Stimulated activated CD4-positive, alpha-beta T cell treated with anti-CD3 and anti-CD28 coated beads, Interleukin-15, amount 100 ng/mL, for 1 hour (primary cell): Measurements from ENCODE around the gene SMIM36.
"Not testable (repeated sequence)": the region's sequence is repeated elsewhere in the genome, so short reads cannot be mapped to it uniquely, and the experiment has no call there.

Source experiments
- DNase-seq, 2 donors: peaks; one replicate each; pipeline ENCODE4 v3.0.0-alpha.2; 2020; ENCODE audit warnings: low read depth in 1 of 2, low spot score in 1 of 2

The SMIM36 gene

DNA sequence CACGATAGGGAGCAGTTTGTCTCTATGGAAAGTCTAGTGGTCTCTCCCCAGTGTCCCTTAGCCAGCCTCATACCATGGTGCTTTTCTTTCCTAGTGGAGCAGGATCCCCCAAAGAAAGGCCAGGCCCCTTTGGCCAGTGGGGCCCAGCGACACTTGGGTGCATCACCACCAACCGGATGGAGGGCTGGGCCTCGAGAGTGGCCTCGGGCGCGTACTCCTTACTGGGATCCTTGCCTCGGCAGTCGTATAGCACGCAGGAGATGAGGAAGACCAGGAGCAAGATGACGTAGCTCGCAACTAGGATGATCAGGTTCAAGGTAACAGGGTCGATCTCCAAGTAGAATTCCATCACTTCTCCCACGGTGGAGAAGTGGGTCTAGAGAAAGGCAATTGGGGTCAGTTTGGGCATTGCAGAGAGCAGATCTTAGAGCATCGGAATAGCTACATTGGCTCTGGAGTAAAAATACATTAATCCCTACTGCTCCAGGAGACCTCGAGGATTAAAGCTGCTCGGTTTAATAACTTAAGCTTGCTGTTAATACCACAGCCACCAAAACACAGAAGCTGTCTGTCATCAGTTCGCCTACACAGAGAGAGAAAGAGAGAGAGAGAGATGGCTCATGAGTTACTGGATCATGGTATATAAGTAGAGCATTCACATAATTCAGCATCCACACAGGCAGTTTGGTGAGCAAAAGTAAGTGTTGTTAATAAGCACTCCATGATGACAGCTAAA lies at the start of gene SMIM36:
TSS of gene SMIM36 (minus strand) at position 467 of the 736 bp plus-strand sequence.
- DNase-seq: no peak

DNA sequence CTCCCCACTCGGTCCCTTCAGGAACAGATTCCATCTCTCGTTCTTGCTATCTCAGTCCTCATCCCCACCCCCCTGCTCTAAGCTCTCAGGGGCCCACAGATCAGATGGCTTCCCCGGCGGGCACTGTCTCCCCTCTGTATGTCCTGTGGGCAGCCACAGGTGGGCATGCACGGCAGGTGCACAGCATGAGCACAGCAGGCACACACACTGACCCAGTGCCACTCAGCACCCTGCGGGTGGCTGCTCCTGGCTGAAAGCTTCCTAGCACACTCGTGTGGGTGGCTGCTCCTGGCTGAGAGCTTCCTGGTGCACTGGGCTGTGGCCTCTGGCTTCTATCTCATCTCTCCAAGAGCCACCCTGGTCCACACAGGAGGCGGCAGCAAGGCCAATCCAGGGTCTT lies 44.5 kb upstream of the SMIM36 start:
- DNase-seq: no peak

DNA sequence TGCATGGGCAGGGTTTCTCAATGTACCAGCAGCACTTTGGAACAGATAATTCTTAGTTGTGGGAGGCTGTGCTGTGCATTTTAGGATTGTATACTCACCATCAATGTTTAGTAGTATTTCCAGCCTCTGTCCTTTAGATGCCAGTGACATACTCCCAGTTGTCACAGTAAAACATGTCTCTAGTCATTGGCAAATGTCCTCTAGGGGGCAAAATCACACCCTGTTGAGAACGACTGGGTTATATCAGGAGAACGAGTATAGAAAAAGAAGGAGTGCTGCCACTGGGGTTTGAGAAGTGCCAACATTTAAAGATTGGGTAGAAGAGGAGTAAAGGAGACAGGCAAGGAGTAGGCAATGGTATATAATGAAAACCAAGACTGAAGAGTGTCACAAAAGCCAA lies 37.9 kb upstream of the SMIM36 start:
- DNase-seq: no peak

DNA sequence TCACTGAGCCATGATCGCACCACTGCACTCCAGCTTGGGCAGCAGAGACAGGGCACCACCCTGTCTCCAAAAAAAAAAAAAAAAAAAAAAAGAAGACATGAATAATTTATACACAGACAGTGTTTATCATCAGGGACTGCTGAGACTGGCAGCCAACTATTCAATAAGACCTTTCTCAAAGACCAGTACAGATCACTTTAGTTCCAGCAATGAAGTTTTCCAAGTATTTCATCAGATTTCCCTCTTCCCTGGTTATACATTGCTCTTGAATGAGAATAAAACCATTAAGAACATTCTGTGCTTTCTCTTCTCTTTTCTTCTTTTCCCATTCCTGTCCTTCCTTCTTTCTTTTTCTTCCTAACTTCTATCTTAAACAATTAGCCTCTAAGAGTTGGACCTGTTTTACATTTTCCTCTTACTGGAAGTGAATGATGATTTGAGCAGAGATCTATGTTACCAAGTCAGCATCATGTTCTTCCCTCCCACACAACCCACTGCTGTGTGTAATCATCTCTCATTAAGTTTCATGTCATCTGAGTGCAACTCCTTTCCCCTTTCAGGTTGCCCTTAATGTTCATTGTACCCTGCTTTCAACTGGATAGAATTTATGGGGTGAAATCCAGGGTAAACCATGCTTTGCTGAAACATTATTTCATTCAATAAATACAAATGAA lies 35.9 kb upstream of the SMIM36 start:
- no peak for DNase-seq

DNA sequence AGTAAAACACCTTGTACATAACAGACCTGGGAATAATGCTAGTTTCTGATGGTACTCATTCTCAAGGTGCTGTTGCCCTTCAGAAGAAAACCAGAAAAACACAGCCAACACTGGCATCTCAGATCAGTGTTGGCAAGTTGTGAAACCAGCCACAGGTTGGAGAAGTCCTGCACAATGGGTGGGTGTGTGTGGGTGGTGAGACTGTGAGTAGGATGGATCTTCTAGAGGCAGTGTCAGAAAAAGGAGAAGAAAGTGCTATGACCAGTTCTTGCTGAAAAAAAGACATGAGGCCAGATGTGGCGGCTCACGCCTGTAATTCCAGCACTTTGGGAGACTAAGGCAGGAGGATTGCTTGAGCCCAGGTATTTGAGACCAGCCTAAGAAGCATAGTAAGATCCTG lies 35.2 kb upstream of the SMIM36 start:
- DNase-seq: no peak

DNA sequence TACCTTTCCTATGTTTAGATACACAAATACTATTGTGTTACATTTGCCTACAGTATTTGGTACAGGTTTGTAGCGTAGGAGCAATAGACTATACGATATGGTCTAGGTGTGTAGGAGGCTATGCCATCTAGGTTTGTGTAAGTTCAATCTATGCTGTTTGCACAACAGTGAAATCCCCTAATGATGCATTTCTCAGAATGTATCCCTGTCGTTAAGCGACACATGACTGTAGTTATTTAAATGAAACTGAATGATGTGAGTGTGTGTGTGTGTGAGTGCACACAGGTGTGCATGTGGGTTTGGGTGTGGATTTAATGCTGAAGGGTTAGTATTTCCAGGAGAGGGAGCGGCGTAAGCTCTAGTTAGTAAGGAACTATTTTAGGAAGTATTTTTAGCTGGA lies 34.6 kb upstream of the SMIM36 start:
- DNase-seq: no peak

DNA sequence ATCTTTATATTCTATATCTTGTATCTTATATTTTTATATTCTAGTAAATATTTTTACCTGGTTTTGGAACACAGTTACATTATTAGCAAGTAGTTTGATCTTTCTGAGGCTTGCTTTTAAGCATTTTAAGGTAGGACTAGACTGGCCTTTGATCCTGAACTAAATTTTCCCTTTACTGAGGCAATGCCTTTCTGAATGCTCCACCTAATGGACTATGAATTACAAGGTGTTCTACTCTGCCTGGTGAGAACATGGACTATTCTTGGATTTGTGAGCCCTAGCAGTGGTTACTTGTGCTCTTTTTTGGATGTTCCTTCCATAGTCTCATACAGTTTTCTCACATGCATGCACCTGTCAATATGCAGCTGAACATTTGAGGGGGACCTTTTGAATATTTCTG lies 32.5 kb upstream of the SMIM36 start:
- no peak for DNase-seq

DNA sequence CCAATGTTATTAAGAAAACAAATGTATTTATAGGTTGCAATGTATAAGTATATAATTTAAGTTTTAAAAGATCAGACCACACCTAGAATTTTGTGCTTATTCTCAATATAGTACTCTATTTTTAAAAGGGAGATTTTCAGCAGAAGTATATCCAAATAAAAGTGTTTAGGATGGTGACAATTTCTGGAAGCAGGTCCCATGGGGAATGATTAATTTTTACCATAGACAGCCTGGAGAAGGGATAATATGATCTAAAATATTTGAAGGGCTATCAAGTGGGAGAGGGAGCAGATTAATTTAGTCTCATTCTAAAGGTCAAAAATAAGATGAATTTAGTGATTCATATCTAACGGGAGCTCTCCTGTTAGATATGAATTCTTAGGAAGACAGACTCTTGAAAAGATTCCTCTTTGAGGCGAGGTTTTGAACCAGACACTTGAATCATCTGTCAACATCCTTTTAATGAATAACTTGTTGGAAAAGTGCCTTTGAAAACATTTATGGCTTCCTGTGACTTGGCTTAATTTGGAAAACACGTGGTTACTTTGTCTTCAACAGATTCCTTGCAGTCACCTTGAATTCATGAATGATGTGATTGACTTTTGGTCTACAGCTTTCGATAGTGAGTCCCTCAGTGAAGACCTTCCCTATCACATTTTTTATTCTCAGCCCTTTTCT lies 29.3 kb upstream of the SMIM36 start:
- no peak for DNase-seq

DNA sequence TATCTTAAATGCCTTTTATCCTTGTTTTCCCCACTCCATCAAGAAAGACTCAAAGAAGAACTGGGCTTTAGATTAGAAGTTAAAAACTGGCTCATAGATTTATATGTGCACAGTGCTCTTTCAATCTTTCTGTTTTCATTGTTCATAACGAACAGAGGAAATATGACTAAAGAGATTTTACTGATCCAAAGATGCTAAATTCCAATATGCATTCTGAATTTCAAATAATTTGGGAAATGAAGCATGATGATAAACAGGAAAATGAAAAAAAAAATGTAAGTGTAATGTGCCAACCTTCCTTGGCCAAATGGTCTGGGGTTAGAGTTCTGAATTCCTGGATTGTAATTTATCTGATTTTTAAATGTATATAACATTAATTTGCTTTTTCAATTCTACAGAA lies 25.0 kb upstream of the SMIM36 start:
- no peak for DNase-seq

DNA sequence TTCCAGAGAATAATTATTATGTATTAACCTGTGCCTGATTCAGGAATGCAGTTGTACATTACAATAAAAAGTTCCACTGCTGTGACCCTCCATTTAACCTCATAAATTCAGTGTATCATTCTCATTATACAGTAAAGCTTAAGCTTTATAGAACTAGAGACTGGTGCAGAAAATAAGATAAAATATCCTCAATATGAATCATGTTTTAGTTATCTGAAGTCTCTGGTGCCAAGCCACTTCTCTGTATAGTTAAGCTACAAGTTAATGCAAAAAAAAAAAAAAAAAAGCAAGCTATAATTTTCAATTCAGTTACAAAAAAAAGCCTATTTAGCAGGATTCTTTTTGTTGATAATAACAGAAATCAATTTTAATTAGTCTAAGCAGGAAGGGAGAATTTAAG lies 22.4 kb upstream of the SMIM36 start:
- DNase-seq: no peak

DNA sequence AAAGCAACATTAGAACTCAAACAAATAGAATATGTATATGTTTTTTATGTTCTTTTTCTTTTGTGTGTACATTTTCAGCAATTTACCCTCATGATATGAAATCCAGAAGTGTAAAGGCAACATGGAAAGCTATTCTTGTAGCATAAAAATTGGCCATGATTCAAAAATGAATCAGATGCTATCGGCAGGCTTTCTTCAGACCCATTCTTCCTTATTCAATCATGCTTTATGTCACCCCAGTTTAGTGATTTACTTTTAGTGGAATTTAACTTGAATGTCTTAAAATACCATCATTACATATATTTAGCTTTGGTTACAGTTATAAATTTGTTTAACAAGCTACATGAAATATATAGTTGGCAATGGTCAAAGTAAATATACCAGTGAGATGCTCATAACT lies 21.4 kb upstream of the SMIM36 start:
- DNase-seq: no peak

DNA sequence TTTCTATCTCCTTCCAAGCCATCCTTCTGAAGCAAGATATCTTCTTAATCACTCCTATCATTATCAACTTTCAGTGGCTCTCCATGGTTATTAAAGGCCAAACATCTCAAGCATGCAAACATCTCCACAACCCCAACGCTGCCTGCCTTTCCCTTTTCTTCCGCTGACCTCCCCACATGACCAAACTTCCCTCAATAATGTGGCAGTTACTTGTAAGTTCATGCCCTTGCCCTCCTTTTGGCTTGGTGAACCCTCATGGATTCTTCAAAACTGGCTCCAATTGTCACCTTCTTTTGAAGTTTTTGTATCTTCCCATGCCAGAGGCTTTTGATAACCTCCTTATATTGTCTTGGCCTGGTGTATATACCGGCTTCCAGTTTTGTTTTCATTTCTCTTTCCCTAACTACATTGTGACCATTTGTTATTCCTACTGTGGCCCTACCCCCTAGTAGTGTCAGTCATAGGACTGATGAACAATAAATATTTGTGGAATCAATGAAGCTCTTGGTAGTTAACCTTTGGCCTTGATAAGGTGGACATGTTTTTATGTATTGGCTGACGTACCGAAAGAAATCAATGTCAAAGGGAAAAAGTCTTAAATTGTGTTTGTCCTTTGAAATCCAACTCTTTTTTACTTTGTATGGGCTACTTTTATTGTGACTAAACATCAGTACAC lies 19.9 kb upstream of the SMIM36 start:
- DNase-seq: no peak

DNA sequence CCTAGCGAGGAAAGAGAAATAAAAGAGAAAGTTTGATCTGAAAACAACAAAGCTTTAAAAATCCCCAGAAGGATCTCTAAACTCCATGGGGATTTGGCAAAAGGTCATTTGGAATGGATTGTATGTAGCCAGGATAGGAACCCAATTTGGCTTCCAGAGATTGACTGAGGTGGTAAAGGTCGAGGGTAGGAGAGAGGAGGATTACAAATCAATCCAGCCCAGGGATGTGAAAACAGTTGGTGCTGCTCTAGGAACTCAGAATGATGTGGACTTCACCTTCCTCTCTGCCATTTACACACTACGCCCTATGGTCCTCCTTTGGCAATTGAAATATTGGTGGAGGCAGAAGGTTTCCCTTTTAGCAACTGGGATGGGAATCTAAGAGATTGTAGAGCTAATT lies 18.8 kb upstream of the SMIM36 start:
- no peak for DNase-seq

DNA sequence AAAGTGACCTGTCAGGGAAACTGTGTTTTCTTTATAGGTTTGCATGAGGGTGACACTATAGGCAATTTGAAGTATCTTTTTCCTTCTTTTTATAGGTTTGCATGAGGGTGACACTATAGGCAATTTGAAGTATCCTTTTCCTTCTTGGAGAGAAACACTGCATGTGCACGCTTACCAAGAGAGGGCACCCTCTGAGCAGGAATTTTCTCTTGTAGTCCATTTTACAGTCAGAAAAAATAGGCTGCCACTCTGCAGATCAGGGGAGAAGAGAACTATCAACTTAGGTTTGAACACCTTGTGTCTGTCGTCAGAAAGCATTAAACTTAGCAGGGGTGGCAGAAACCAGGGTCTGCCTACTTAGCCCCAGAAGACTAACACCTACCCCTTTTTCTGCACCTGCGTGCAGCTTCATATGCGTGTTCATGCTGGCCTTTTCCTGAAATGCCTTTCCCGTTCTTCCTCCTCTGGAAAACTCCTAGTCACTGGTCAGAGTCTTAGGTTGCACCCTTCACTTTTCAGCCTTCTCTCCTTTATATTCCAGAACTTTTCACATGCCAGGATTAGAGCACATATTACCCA lies 16.4 kb upstream of the SMIM36 start:
- DNase-seq: no peak

DNA sequence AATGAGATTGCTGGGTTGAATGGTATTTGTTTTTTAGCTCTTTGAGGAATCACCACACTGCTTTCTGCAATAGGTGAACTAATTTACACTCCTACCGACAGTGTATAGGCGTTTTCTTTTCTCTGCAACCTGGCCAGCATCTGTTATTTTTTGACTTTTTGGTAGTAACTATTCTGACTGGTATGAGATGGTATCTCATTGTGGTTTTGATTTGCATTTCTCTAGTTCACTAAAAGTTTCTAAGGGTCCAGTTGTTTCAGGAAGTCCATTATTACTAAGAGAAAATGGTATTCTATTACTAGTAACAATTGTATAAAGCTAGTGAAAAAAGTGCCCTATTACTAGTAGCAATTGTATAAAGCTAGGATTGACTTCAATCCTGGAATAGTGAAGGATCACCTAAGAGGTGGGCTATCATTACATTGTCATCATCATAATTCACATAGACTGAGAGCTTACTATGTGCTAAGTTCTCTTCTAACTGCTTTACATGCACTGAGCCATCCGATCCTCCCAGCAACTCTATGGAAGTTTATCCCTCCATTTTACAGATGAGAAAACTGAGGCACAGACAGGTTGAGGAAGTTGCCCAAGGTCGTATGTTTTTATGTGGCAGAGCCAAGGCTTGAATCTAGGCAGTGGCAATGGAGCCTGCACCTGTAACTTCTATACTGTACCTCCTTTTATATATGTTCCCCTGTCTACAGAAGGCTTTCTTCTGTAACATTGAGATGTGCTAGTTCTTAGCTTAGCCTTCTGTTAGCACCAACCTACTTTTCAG lies 13.4 kb upstream of the SMIM36 start:
- no peak for DNase-seq

DNA sequence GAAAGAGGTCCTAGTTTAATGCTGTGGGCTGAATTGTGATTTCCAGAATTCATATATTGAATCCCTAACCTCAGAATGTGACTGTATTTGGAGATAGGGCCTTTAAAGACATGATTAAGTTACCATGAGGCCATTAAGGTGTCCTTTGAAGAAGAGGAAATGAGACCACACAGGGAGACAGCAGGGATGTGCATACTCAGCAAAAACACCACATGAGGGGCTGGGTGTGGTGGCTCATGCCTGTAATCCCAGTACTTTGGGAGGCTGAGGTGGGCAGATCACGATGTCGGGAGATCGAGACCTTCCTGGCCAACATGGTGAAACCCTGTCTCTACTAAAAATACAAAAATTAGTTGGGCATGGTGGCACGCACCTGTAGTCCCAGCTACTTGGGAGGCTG lies 11.8 kb upstream of the SMIM36 start:
- not testable (repeated sequence) for DNase-seq

DNA sequence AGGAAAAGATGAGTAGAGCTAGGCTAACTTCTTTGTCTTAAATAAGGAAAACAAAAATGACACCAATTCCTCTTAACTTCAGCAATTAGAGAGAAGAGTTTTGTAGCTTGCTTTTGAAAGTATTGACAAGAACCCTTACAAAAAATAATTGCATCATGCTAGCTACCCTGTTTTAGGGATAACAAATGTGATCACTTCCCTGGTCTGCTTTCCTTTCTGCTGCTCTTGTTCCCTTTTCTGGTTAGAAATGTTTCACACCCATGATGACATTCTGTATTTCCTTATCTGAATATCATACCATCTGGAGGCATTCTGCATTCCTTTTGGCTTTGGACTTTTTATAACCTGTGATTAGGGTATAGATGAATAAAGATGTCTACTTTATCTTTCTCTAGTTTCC lies 9.9 kb upstream of the SMIM36 start:
- DNase-seq: no peak

DNA sequence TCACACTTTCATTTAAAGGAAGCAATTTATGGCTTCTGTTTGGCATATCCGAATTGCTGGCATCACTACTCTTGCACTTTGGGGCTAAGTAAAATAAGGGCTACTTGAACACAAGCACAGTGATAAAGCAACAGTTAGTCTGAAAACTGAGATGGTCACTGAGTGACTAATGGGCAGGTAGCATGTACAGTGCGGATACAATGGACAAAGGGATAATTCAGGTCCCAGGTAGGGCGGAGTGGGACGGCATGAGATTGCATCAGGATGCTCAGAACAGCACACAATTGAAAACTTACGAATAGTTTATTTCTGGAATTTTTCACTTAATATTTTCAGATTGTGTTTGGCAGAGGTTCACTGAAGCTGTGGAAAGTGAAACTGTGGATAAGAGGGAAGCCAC lies 9.2 kb upstream of the SMIM36 start:
- DNase-seq: no peak

DNA sequence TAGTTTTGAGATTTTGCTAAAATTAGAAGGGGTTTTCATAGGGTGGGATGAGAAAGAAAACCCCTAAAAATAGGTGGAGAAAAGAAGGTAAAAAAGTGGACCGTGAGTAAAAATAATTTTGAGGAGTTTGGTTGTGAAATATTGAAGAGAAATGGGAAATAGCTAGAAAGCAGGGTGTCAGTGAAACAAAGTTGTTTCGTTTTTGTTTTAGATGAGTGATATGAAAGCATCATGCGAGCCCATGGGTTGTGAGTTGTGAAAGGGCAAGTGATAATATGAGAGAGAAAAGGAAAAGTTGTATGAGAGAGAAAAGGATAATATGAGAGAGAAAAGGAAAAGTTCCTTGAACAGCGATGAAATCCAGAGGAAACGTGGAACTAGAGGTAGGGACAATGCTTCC lies 7.3 kb upstream of the SMIM36 start:
- no peak for DNase-seq

DNA sequence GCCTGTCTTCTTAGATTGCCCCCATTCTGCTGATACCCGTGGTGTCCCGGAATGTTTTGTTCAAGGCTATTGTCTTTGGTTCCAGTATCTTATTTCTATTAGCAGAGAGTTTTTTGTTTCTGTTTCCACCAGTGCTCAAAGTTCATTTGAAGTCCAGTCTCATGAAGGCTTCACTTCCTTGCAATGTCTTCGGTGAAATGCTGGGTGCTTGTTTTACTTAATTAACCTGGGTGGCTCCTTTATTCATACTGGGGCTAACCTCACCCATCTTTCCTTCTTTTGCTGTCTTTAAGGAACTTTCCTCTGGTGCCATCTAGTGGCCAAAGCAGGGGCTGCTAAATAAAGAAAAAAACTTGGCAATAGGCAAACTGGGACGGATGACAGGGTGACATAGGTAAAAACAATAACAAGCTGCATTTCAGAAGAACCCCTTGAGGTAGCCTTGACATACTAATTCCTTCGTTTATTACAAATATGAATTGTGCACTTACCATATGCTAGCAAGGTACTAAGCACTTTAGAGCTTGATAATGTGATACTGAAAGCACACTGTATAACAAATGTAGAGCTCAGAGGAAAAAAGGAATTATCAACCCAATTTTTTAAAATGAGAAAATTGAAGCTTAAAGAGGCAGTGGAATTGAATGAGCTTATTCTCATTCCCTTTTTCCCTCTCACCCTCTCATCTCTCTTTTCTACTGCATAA lies 2.8 kb upstream of the SMIM36 start:
- peak; percentile 26 to 54 for DNase-seq
